ENCODE measurements around the gene POLR3E.
A peak's percentile ranks its signal among the peaks of the same experiment; 100 is the strongest.

Gene POLR3E
- 114 to 137 reads per million in 2 experiments for total RNA-seq

GRCh38 chr16:22297114-22297870, at the start of gene POLR3E:
POLR3E (plus strand) TSS chr16:22297409; CDS start chr16:22302969, 5,560 bp downstream.
- DNase-seq (ENCODE audit: low read depth) = peak; percentile 100

GRCh38 chr16:22250522-22250921, 46.7 kb upstream of the POLR3E start:
- DNase-seq (ENCODE audit: low read depth) = no peak

GRCh38 chr16:22252317-22252716, 44.9 kb upstream of the POLR3E start:
- DNase-seq (ENCODE audit: low read depth) = no peak

- no peak for DNase-seq (ENCODE audit: low read depth)
These were observed 43.9 kb upstream of the POLR3E start for GRCh38 chr16:22253272-22253671.

GRCh38 chr16:22255335-22255734, 41.9 kb upstream of the POLR3E start:
- no peak for DNase-seq (ENCODE audit: low read depth)

- no peak for DNase-seq (ENCODE audit: low read depth)
These were observed 39.8 kb upstream of the POLR3E start for GRCh38 chr16:22257440-22257839.

- no peak for DNase-seq (ENCODE audit: low read depth)
These were observed 36.7 kb upstream of the POLR3E start for GRCh38 chr16:22260490-22260889.

- no peak for DNase-seq (ENCODE audit: low read depth)
These were observed 34.7 kb upstream of the POLR3E start for GRCh38 chr16:22262460-22262859.

GRCh38 chr16:22264786-22265185, 32.4 kb upstream of the POLR3E start:
- no peak for DNase-seq (ENCODE audit: low read depth)

GRCh38 chr16:22265351-22265750, 31.9 kb upstream of the POLR3E start:
- no peak for DNase-seq (ENCODE audit: low read depth)

GRCh38 chr16:22266546-22266945, 30.7 kb upstream of the POLR3E start:
- no peak for DNase-seq (ENCODE audit: low read depth)

- DNase-seq (ENCODE audit: low read depth) = no peak
These were observed 29.4 kb upstream of the POLR3E start for GRCh38 chr16:22267764-22268163.

- DNase-seq (ENCODE audit: low read depth) = no peak
These were observed 26.7 kb upstream of the POLR3E start for GRCh38 chr16:22270525-22270924.

GRCh38 chr16:22272870-22273650, 24.1 kb upstream of the POLR3E start:
- DNase-seq (ENCODE audit: low read depth) = no peak

GRCh38 chr16:22274916-22275315, 22.3 kb upstream of the POLR3E start:
- no peak for DNase-seq (ENCODE audit: low read depth)

GRCh38 chr16:22278441-22279230, 18.6 kb upstream of the POLR3E start:
- no peak for DNase-seq (ENCODE audit: low read depth)

GRCh38 chr16:22282254-22282892, 14.8 kb upstream of the POLR3E start:
- DNase-seq (ENCODE audit: low read depth) = no peak

- DNase-seq (ENCODE audit: low read depth) = no peak
These were observed 12.6 kb upstream of the POLR3E start for GRCh38 chr16:22284637-22285036.

- DNase-seq (ENCODE audit: low read depth) = no peak
These were observed 12.1 kb upstream of the POLR3E start for GRCh38 chr16:22285080-22285479.

GRCh38 chr16:22291020-22291419, 6.2 kb upstream of the POLR3E start:
- DNase-seq (ENCODE audit: low read depth) = no peak

- DNase-seq (ENCODE audit: low read depth) = no peak
These were observed 5.3 kb upstream of the POLR3E start for GRCh38 chr16:22291860-22292318.

- no peak for DNase-seq (ENCODE audit: low read depth)
These were observed 4.9 kb upstream of the POLR3E start for GRCh38 chr16:22292320-22292719.

Data from T follicular helper cell (primary cell).